SK-N-SH (cell line): ENCODE results near the gene SPTAN1.

Experiments used
- EP300 ChIP-seq, 2 experiments: IDR thresholded peaks; 2 replicates each; pipeline versions ENCODE4 v1.4.0 to v1.6.1; 2012; ENCODE audit warnings: borderline replicate concordance in 1 of 2, low read depth in 1 of 2, low read length in 1 of 2
- EZH2phosphoT487 ChIP-seq: fragments of 200-600 bp; sonication (generic); IDR thresholded peaks from 2 replicates; pipeline ENCODE4 v1.6.1; 2017; ENCODE audit warnings: low read depth, mixed run types, mild to moderate bottlenecking, antibody characterized with exemption, moderate library complexity, borderline replicate concordance
- GABPA ChIP-seq: IDR thresholded peaks from 2 replicates; pipeline ENCODE4 v1.4.0; 2012; ENCODE audit warnings: low read depth, mild to moderate bottlenecking
- NFIC ChIP-seq: IDR thresholded peaks from 2 replicates; pipeline ENCODE4 v1.4.0; 2012; ENCODE audit warnings: borderline replicate concordance
- REST ChIP-seq: IDR thresholded peaks from 2 replicates; pipeline ENCODE4 v1.6.1; 2012; ENCODE audit warnings: mild to moderate bottlenecking, low read depth, low read length, moderate library complexity
- RFX5 ChIP-seq: IDR thresholded peaks from 2 replicates; pipeline ENCODE4 v1.6.1; 2012; ENCODE audit warnings: mild to moderate bottlenecking, improper control_type of control experiment, low read length
- SIN3A ChIP-seq: IDR thresholded peaks from 2 replicates; pipeline ENCODE4 v1.6.1; 2012; ENCODE audit warnings: low read depth, mild to moderate bottlenecking, low read length, moderate library complexity, borderline replicate concordance
- SMC3 ChIP-seq: IDR thresholded peaks from 2 replicates; pipeline ENCODE4 v1.6.1; 2012; ENCODE audit warnings: low read depth, low read length, improper control_type of control experiment
- TAF1 ChIP-seq: IDR thresholded peaks from 2 replicates; pipeline ENCODE4 v1.6.1; 2012; ENCODE audit warnings: low read depth, mild to moderate bottlenecking, low read length, moderate library complexity, borderline replicate concordance
- TF ChIP-seq, protein P1 (sequence below): fragments of 200-600 bp; sonication (generic); IDR thresholded peaks from 2 replicates; pipeline ENCODE4 v1.6.1; 2017; ENCODE audit warnings: antibody characterized with exemption, mild to moderate bottlenecking, moderate library complexity

DNA sequence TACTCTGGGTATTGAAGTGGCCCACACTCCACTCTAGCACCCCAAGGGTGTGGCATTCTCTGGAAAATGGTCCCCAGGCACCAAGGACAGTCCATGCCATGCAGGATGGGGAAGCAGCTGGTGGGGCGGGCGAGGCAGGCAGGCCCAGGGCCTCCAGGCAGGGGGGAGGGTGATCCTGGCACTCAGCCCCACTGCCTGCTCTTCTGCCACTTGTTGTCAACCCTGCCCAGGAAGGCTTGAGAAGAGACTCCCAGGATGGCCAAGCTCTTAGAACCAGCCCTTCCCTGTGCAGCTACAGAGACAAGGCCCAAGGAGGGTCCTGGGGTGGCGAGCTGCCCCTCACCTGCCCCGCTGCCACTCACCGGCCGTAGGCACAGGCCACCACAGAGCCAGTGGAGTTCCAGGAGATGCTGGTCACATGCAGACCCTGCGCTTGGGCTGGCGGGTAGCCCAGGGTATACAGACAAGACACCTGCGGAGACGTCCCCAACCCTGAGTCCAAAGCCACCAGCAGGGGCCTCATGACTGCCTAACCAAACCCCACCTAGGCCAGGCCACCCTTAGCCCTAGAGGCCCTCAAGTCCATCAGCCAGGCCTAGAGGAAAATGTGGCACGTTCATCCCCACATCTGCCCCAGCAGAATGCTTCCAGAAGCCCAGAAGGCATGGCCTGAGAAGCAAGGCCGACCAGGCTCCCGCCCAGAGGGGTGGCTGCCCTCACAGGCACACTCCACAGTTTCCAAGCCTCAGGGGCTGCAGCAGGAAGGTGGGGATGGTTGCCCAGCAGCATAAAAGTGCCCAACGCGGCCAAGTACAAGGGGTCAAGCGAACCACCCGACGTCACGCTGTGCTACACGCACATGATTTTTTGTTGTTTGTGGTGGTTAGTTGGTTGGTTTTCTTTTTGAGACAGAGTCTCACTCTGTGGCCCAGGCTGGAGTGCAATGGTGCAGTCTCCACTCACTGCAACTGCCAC lies 84.5 kb downstream of the SPTAN1 start:
- TF ChIP-seq RFX5 (no peak), TAF1 (no peak), SMC3 (no peak), NFIC (no peak), EP300 (IDR thresholded peaks at IDR 0.05; ENCODE audit: borderline replicate concordance in 1 of 2, low read depth in 1 of 2, low read length in 1 of 2) (no peak), EZH2phosphoT487 (no peak), GABPA (no peak), REST (no peak), SIN3A (no peak)
- TF ChIP-seq, protein P1, sequence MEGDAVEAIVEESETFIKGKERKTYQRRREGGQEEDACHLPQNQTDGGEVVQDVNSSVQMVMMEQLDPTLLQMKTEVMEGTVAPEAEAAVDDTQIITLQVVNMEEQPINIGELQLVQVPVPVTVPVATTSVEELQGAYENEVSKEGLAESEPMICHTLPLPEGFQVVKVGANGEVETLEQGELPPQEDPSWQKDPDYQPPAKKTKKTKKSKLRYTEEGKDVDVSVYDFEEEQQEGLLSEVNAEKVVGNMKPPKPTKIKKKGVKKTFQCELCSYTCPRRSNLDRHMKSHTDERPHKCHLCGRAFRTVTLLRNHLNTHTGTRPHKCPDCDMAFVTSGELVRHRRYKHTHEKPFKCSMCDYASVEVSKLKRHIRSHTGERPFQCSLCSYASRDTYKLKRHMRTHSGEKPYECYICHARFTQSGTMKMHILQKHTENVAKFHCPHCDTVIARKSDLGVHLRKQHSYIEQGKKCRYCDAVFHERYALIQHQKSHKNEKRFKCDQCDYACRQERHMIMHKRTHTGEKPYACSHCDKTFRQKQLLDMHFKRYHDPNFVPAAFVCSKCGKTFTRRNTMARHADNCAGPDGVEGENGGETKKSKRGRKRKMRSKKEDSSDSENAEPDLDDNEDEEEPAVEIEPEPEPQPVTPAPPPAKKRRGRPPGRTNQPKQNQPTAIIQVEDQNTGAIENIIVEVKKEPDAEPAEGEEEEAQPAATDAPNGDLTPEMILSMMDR, result no peak
